Measurements from ENCODE around the gene COL5A1.

Gene COL5A1

GRCh38 chr9:134641173-134641989 lies at the start of gene COL5A1:
TSS of gene COL5A1 (plus strand) at chr9:134641803. CDS start at chr9:134642188, 385 bp downstream.
- no peak for DNase-seq

GRCh38 chr9:134592018-134592818 lies 49.4 kb upstream of the COL5A1 start:
- DNase-seq: no peak

- DNase-seq: no peak
Observed at GRCh38 chr9:134592819-134593200, 48.8 kb upstream of the COL5A1 start.

- DNase-seq: no peak
Observed at GRCh38 chr9:134593286-134594077, 48.1 kb upstream of the COL5A1 start.

GRCh38 chr9:134594078-134594941 lies 47.3 kb upstream of the COL5A1 start:
- DNase-seq: no peak

- no peak for DNase-seq
Observed at GRCh38 chr9:134595014-134595413, 46.6 kb upstream of the COL5A1 start.

GRCh38 chr9:134597041-134597913 lies 44.3 kb upstream of the COL5A1 start:
- DNase-seq: no peak

GRCh38 chr9:134597957-134598883 lies 43.4 kb upstream of the COL5A1 start:
- no peak for DNase-seq

GRCh38 chr9:134598884-134599245 lies 42.7 kb upstream of the COL5A1 start:
- no peak for DNase-seq

GRCh38 chr9:134600371-134600770 lies 41.2 kb upstream of the COL5A1 start:
- no peak for DNase-seq

- DNase-seq: no peak
Observed at GRCh38 chr9:134600836-134601638, 40.6 kb upstream of the COL5A1 start.

- DNase-seq: no peak
Observed at GRCh38 chr9:134601764-134602163, 39.8 kb upstream of the COL5A1 start.

- DNase-seq: no peak
Observed at GRCh38 chr9:134602547-134603362, 38.8 kb upstream of the COL5A1 start.

- no peak for DNase-seq
Observed at GRCh38 chr9:134604834-134605233, 36.8 kb upstream of the COL5A1 start.

GRCh38 chr9:134605351-134605965 lies 36.1 kb upstream of the COL5A1 start:
- DNase-seq: no peak

- DNase-seq: no peak
Observed at GRCh38 chr9:134605966-134606357, 35.6 kb upstream of the COL5A1 start.

GRCh38 chr9:134606951-134607731 lies 34.5 kb upstream of the COL5A1 start:
- DNase-seq: no peak
